PC-9 (cell line): ENCODE measurements around the gene FAM221B. TPM values are rescaled to one million over a fixed set of nuclear protein-coding genes. Genes with fewer than 3 reads are reported as not detected.

Experiments used
- BruUV-seq: library from RNA; stranded (reverse); fragments of 400-500 nt; replicated peaks from 2 replicates; lab custom pipeline; 2021; lab: Mats Ljungman, UMichigan
- CTCF ChIA-PET: fragments of 300-600 bp; sonication (Branson Sonifier 250); formaldehyde crosslinking; loops from one replicate; lab custom pipeline; 2022; ENCODE audit warnings: antibody characterized with exemption; lab: Charles Lee
- POLR2A ChIA-PET: fragments of 300-600 bp; sonication (Branson Sonifier 250); formaldehyde crosslinking; loops from one replicate; lab custom pipeline; 2022; ENCODE audit warnings: antibody characterized with exemption; ENCODE audit not compliant: unreplicated experiment; lab: Charles Lee
- DNase-seq, 2 experiments: peaks; one replicate each; pipeline versions ENCODE4 v3.0.0 to v3.0.0-alpha.2; 2015 to 2022; ENCODE audit warnings: mixed read lengths in 1 of 2
- H2AFZ ChIP-seq: fragments of 200-600 bp; sonication (generic); 2 replicates; pipeline ENCODE4 v1.8.1; 2017; ENCODE audit warnings: antibody characterized with exemption
- H3F3A ChIP-seq: fragments of 200-600 bp; sonication (generic); 2 replicates; pipeline ENCODE4 v1.8.1; 2017; ENCODE audit warnings: antibody characterized with exemption, mild to moderate bottlenecking, low read depth; ENCODE audit not compliant: insufficient read depth
- H3K27ac ChIP-seq: fragments of 200-600 bp; sonication (generic); 2 replicates; pipeline ENCODE4 v1.6.1; 2016; ENCODE audit warnings: mixed run types
- H3K27me3 ChIP-seq: fragments of 200-600 bp; sonication (generic); 2 replicates; pipeline ENCODE4 v1.6.1; 2016; ENCODE audit warnings: low read depth, mixed run types; ENCODE audit not compliant: insufficient read depth
- H3K36me3 ChIP-seq: fragments of 200-600 bp; sonication (generic); 2 replicates; pipeline ENCODE4 v1.6.1; 2016; ENCODE audit warnings: low read depth, mixed run types
- H3K4me1 ChIP-seq: fragments of 200-600 bp; sonication (generic); replicated peaks from 2 replicates; pipeline ENCODE4 v1.6.1; 2016; ENCODE audit warnings: mixed run types; ENCODE audit not compliant: insufficient read depth
- H3K4me2 ChIP-seq: fragments of 200-600 bp; sonication (generic); 2 replicates; pipeline ENCODE4 v1.6.1; 2017; ENCODE audit warnings: mixed run types
- H3K4me3 ChIP-seq: fragments of 200-600 bp; sonication (generic); 2 replicates; pipeline ENCODE4 v1.6.1; 2016; ENCODE audit warnings: mixed run types
- H3K79me2 ChIP-seq: fragments of 200-600 bp; sonication (generic); 2 replicates; pipeline ENCODE4 v1.6.1; 2017; ENCODE audit warnings: low read depth, mixed run types
- H3K9me2 ChIP-seq: fragments of 200-600 bp; sonication (generic); 2 replicates; pipeline ENCODE4 v1.8.1; 2017; ENCODE audit warnings: mild to moderate bottlenecking; ENCODE audit not compliant: insufficient read depth
- H3K9me3 ChIP-seq: fragments of 200-600 bp; sonication (generic); 2 replicates; pipeline ENCODE4 v1.8.1; 2016; ENCODE audit warnings: low read depth; ENCODE audit not compliant: insufficient read depth
- H4K20me1 ChIP-seq: fragments of 200-600 bp; sonication (generic); 2 replicates; pipeline ENCODE4 v1.8.1; 2017; ENCODE audit not compliant: insufficient read depth
- EZH2 ChIP-seq: fragments of 200-600 bp; sonication (generic); IDR thresholded peaks from 2 replicates; pipeline ENCODE4 v1.8.0; 2017; ENCODE audit warnings: antibody characterized with exemption, low read depth
- intact Hi-C: fragments of 100-400 bp; cut with micrococcal nuclease; formaldehyde crosslinking; loops from one replicate; pipeline ENCODE4 v1.10.0; 2022; ENCODE audit not compliant: unreplicated experiment
- total RNA-seq: library from RNA; stranded (reverse); gene quantifications from 2 replicates; pipeline ENCODE4 v1.2.3, GENCODE V29; 2021
- TF ChIP-seq, protein P1 (sequence below): fragments of 200-600 bp; sonication (generic); conservative IDR thresholded peaks from 2 replicates; pipeline ENCODE4 v1.6.1; 2017; ENCODE audit warnings: mixed run types, antibody characterized with exemption, mild to moderate bottlenecking, moderate library complexity

Gene FAM221B
- total RNA-seq, 1 experiment from 2014 or later: not detected

DNA sequence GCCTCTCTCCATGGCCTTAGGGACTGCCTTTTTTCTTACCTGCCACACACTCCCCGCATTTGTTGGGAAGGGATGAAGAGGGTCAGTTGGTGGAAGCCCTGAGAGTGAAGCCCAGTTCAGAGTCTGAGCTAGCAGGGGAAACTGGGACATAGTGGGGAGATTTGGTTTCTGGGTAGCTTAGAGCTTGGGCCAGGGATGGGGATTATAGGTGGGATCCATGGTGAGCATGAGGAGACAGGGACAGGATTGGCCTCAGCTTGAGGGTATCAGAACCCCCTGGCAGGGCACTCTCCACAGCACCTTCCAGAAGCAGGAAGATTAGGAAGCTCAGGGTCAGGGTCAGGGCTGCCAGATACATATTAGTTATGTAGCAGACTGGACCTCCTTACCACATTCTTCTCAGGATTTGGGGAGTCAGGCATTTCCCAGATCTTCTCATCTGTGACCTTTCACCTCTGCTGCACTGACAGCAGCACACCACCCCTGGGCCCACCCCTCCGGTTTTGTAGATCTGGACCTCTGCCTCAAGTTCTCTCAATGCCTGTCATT lies 23.8 kb upstream of the FAM221B start:
- H3K36me3 ChIP-seq: no peaks in the 10 kb centered on the region
- H3K9me3 ChIP-seq: no peaks in the 10 kb centered on the region
- no peaks in the 10 kb centered on the region for H3K27me3 ChIP-seq
- H3F3A ChIP-seq: no peaks in the 10 kb centered on the region
- DNase-seq: no peak
- intact Hi-C loops: no loop called here
- ChIA-PET POLR2A (no interaction called here), CTCF (interaction anchor here (0.7 kb wide), 1 partner anchor 463 kb away, joined by 3 read pairs; no protein-coding TSS in a partner anchor)
- no peaks in the 10 kb centered on the region for H3K79me2 ChIP-seq
- no peak overlapping the region for H3K27ac ChIP-seq
- H3K4me2 ChIP-seq: no peak overlapping the region
- no peak overlapping the region for H3K4me3 ChIP-seq
- H2AFZ ChIP-seq: no peak overlapping the region
- BruUV-seq: no TSS peak
- H4K20me1 ChIP-seq: no peaks in the 10 kb centered on the region
- H3K4me1 ChIP-seq: no peaks in the 10 kb centered on the region
- no peak for TF ChIP-seq EZH2
- TF ChIP-seq, protein P1, sequence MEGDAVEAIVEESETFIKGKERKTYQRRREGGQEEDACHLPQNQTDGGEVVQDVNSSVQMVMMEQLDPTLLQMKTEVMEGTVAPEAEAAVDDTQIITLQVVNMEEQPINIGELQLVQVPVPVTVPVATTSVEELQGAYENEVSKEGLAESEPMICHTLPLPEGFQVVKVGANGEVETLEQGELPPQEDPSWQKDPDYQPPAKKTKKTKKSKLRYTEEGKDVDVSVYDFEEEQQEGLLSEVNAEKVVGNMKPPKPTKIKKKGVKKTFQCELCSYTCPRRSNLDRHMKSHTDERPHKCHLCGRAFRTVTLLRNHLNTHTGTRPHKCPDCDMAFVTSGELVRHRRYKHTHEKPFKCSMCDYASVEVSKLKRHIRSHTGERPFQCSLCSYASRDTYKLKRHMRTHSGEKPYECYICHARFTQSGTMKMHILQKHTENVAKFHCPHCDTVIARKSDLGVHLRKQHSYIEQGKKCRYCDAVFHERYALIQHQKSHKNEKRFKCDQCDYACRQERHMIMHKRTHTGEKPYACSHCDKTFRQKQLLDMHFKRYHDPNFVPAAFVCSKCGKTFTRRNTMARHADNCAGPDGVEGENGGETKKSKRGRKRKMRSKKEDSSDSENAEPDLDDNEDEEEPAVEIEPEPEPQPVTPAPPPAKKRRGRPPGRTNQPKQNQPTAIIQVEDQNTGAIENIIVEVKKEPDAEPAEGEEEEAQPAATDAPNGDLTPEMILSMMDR: no peak
- no peaks in the 10 kb centered on the region for H3K9me2 ChIP-seq

DNA sequence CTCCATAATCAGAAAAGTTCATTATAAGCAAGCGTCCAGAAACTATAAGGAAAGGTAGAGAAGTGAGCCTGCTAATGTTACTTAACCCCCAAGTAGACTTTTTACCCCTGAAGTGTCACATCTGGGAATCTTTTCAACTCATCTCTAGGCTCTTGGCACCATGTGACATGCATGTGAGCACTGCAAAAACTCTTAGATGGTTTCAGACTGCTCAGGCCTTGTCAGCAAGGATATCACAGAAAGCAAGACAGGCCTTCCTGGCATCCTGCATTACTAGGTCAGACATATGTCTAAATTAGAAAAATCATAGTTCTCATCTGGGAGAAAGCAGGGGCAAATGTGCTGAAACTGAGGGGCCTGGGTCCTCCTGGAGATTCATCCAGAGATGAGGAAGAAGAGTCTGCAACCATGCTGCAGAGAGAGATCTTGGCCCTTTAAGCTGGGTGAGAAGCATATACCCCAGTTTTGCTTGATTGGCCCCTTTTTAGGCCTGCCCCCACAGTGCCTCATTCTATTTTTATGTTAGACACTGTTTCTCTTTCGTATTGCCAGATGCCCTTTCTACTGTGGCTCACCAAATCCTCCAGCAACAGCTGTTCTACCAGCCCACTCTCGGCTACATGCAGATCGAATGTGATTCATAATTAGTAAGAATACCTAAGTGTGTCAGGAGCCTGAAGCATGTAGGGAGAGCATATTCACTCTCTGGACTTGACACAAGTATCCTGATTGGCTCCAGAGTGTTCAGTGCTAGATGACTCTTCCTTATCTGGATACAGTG lies 19.4 kb upstream of the FAM221B start:
- ChIA-PET CTCF (no interaction called here), POLR2A (no interaction called here)
- no peak for DNase-seq
- H3K27me3 ChIP-seq: no peaks in the 10 kb centered on the region
- H3K4me2 ChIP-seq: no peak overlapping the region
- no peaks in the 10 kb centered on the region for H3K79me2 ChIP-seq
- no peak overlapping the region for H2AFZ ChIP-seq
- TF ChIP-seq, protein P1: no peak
- TF ChIP-seq EZH2: no peak
- H3K36me3 ChIP-seq: no peaks in the 10 kb centered on the region
- H3K4me3 ChIP-seq: no peak overlapping the region
- H3F3A ChIP-seq: peaks cover 6% of the 10 kb centered on the region
- intact Hi-C loops: no loop called here
- H4K20me1 ChIP-seq: no peaks in the 10 kb centered on the region
- H3K9me2 ChIP-seq: no peaks in the 10 kb centered on the region
- H3K27ac ChIP-seq: no peak overlapping the region
- H3K4me1 ChIP-seq: peaks cover 18% of the 10 kb centered on the region
- no TSS peak for BruUV-seq
- H3K9me3 ChIP-seq: no peaks in the 10 kb centered on the region

DNA sequence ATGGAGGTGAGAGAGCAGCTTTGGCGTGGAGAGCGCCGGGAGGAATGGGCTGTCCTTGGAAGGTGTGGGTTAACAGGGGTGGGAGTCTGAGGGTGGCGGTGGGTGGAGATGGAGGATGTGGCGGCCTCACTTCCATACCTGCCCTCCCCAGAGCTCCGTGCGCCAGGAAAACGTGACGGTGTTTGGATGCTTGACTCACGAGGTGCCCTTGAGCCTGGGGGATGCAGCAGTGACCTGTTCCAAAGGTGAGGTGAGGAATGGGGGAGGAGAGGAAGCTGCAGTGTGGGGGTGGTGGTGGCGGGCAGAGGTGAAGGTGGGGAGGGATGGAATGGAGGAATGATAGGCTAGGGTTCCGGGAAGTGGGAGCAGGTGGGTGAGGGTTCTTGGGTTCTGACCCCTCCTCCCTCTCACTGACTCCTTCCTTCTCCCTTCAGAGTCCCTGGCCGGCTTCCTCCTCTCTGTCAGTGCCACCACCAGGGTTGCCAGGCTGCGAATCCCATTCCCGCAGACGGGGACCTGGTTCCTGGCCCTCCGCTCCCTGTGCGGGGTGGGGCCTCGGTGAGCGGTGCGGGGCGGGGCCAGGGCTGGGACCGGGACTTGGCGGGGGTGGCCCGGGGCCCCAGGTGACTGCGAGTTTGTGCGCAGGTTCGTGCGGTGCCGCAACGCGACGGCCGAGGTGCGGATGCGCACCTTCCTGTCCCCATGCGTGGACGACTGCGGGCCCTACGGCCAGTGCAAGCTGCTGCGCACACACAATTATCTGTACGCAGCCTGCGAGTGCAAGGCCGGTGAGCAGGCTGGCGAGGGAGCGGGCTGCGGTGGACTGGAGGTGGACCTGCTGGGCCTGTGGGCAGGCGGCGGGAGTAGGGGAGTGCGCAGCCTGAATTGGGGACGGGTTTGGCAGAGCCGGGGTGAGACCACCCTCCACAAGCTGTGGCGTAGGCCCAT lies 17.6 kb upstream of the FAM221B start:
- DNase-seq: no peak
- Histone ChIP-seq H3K9me2 (no peaks in the 10 kb centered on the region), H4K20me1 (no peaks in the 10 kb centered on the region), H3K27me3 (no peaks in the 10 kb centered on the region), H3K9me3 (no peaks in the 10 kb centered on the region), H2AFZ (no peak overlapping the region), H3K27ac (peak overlapping the region; percentile 64; the same call in 1 of the 2 replicates), H3K4me1 (peaks cover 18% of the 10 kb centered on the region), H3K4me3 (no peak overlapping the region), H3K4me2 (0 out of 2 replicates have a peak overlapping the region, but pooled peaks have one; percentile 42), H3F3A (peaks cover 6% of the 10 kb centered on the region), H3K79me2 (no peaks in the 10 kb centered on the region), H3K36me3 (no peaks in the 10 kb centered on the region)
- BruUV-seq: no TSS peak
- CTCF ChIA-PET: no interaction called here
- no peak for TF ChIP-seq EZH2
- TF ChIP-seq, protein P1: no peak
- intact Hi-C loops: no loop called here
- POLR2A ChIA-PET: interaction anchor here (0.5 kb wide), 1 partner anchor 65 kb away, joined by 3 read pairs; no protein-coding TSS in a partner anchor
